HCT116 (cell line): ENCODE results near the gene CXCR1.

Source experiments
- CEBPB ChIP-seq: IDR thresholded peaks from 2 replicates; pipeline ENCODE4 v1.6.1; 2012; ENCODE audit warnings: low read depth
- EGR1 ChIP-seq: IDR thresholded peaks from 2 replicates; pipeline ENCODE4 v1.6.1; 2012; ENCODE audit warnings: low read depth
- EZH2 ChIP-seq: fragments of 200-600 bp; sonication (generic); IDR thresholded peaks from 2 replicates; pipeline ENCODE4 v1.6.1; 2017; ENCODE audit warnings: antibody characterized with exemption, mixed run types
- EZH2phosphoT487 ChIP-seq: fragments of 200-600 bp; IDR thresholded peaks from 2 replicates; pipeline ENCODE4 v1.6.1; 2018; ENCODE audit warnings: antibody characterized with exemption, borderline replicate concordance
- FOSL1 ChIP-seq: IDR thresholded peaks from 2 replicates; pipeline ENCODE4 v1.6.1; 2012; ENCODE audit warnings: low read depth
- POLR2A ChIP-seq: IDR thresholded peaks from 2 replicates; pipeline ENCODE4 v1.7.0; 2011; ENCODE audit warnings: borderline replicate concordance; ENCODE audit not compliant: insufficient read depth, insufficient read length; ENCODE audit errors: extremely low read depth
- POLR2AphosphoS5 ChIP-seq: IDR thresholded peaks from 2 replicates; pipeline ENCODE4 v1.6.1; 2011; ENCODE audit warnings: mild to moderate bottlenecking, low read depth, low read length, moderate library complexity
- RAD21 ChIP-seq: IDR thresholded peaks from 2 replicates; pipeline ENCODE4 v1.6.1; 2012; ENCODE audit warnings: low read depth, mild to moderate bottlenecking
- REST ChIP-seq: IDR thresholded peaks from 2 replicates; pipeline ENCODE4 v1.6.1; 2012; ENCODE audit warnings: low read depth
- SP1 ChIP-seq: IDR thresholded peaks from 2 replicates; pipeline ENCODE4 v1.6.1; 2012; ENCODE audit warnings: low read depth
- ZFX ChIP-seq: fragments of 450-650 bp; IDR thresholded peaks from 2 replicates; pipeline ENCODE4 v1.6.1; 2017
- ZNF274 ChIP-seq: fragments of 200-500 bp; sonication (Bioruptor generic); IDR thresholded peaks from 2 replicates; pipeline ENCODE4 v1.6.1; 2014; ENCODE audit warnings: mild to moderate bottlenecking, low read depth, low read length, inconsistent platforms
- TF ChIP-seq, protein P1 (sequence below), 3 experiments: fragments of 200-600 bp in 1 of 3; sonication (generic) in 1 of 3; IDR thresholded peaks in 2 of 3; conservative IDR thresholded peaks in 1 of 3; 2 replicates each; pipeline ENCODE4 v1.5.1; 2012 to 2017; ENCODE audit warnings: low read depth in 2 of 3, low read length in 2 of 3, antibody characterized with exemption in 1 of 3, borderline replicate concordance in 1 of 3, control low read depth in 1 of 3, mild to moderate bottlenecking in 1 of 3, mixed read lengths in 1 of 3, mixed run types in 1 of 3, moderate library complexity in 1 of 3; ENCODE audit not compliant: insufficient read depth in 1 of 3
- TF ChIP-seq, protein P2 (sequence below): IDR thresholded peaks from 2 replicates; pipeline ENCODE4 v1.6.1; 2012

GRCh38 chr2:218168016-218168415 lies 1.3 kb upstream of the CXCR1 start:
- no peak for TF ChIP-seq EZH2
- TF ChIP-seq, protein P1, sequence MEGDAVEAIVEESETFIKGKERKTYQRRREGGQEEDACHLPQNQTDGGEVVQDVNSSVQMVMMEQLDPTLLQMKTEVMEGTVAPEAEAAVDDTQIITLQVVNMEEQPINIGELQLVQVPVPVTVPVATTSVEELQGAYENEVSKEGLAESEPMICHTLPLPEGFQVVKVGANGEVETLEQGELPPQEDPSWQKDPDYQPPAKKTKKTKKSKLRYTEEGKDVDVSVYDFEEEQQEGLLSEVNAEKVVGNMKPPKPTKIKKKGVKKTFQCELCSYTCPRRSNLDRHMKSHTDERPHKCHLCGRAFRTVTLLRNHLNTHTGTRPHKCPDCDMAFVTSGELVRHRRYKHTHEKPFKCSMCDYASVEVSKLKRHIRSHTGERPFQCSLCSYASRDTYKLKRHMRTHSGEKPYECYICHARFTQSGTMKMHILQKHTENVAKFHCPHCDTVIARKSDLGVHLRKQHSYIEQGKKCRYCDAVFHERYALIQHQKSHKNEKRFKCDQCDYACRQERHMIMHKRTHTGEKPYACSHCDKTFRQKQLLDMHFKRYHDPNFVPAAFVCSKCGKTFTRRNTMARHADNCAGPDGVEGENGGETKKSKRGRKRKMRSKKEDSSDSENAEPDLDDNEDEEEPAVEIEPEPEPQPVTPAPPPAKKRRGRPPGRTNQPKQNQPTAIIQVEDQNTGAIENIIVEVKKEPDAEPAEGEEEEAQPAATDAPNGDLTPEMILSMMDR (IDR thresholded peaks at IDR 0.05 in 2 of 3, conservative IDR thresholded peaks at IDR 0.05 in 1 of 3; ENCODE audit: borderline replicate concordance in 1 of 3, insufficient read depth in 1 of 3, low read depth in 2 of 3, low read length in 2 of 3), result no peak
- TF ChIP-seq SP1, result no peak
- no peak for TF ChIP-seq POLR2A
- no peak for TF ChIP-seq RAD21
- TF ChIP-seq, protein P2, sequence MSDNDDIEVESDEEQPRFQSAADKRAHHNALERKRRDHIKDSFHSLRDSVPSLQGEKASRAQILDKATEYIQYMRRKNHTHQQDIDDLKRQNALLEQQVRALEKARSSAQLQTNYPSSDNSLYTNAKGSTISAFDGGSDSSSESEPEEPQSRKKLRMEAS, result no peak
- TF ChIP-seq POLR2AphosphoS5, result no peak
- no peak for TF ChIP-seq ZFX
- no peak for TF ChIP-seq REST
- TF ChIP-seq EGR1, result no peak
- TF ChIP-seq ZNF274, result no peak
- no peak for TF ChIP-seq CEBPB
- TF ChIP-seq EZH2phosphoT487, result no peak
- TF ChIP-seq FOSL1, result no peak
